ENCODE measurements around the gene SLC6A9. TPM values are rescaled to one million over a fixed set of nuclear protein-coding genes. Genes with fewer than 3 reads are reported as not detected.

The SLC6A9 gene
- total RNA-seq, 1 experiment from 2014 or later, result 12.8 TPM

DNA sequence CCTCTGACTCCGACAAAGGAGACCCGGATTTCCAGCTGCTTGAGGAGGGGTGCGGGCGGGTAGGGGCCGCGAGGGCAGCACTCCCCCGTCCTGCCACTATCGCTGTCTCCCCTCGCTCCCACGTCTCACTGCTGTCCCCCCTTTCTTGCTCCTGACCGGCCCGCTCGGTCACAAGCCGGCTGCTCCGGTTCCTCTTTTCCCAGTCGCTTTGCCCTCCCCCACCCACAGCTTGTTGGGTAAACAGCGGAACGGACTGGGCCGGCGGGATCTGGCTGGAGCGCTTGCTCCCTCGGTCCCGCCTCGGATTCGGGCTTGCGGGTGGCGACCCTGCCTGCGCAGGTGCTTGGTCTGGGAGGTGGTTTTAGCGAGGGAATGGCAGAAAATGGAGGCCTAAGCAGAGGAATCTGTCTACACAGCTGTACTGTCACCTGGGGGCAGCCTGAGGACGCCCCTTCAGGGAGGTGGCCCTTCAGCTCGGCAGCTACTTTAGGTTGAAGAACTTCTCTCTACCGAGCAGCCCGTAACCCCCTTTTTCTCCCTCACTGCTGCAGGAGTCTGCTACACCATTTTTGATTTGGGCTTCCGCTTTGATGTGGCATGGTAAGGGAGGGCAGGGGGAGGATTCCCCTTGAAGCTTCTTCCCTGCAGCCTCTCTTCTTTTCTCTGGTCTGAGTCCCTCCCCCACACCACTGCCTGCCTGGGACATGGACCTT is 55.9 kb downstream of the SLC6A9 start (continued):
- TF ChIP-seq, protein P1, sequence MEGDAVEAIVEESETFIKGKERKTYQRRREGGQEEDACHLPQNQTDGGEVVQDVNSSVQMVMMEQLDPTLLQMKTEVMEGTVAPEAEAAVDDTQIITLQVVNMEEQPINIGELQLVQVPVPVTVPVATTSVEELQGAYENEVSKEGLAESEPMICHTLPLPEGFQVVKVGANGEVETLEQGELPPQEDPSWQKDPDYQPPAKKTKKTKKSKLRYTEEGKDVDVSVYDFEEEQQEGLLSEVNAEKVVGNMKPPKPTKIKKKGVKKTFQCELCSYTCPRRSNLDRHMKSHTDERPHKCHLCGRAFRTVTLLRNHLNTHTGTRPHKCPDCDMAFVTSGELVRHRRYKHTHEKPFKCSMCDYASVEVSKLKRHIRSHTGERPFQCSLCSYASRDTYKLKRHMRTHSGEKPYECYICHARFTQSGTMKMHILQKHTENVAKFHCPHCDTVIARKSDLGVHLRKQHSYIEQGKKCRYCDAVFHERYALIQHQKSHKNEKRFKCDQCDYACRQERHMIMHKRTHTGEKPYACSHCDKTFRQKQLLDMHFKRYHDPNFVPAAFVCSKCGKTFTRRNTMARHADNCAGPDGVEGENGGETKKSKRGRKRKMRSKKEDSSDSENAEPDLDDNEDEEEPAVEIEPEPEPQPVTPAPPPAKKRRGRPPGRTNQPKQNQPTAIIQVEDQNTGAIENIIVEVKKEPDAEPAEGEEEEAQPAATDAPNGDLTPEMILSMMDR (IDR thresholded peaks at IDR 0.05 in 2 of 3, conservative IDR thresholded peaks at IDR 0.05 in 1 of 3; ENCODE audit: borderline replicate concordance in 1 of 3, insufficient read depth in 1 of 3, low read depth in 2 of 3, low read length in 2 of 3), result no peak
- TF ChIP-seq SP1 (IDR thresholded peaks at IDR 0.05; ENCODE audit: low read depth), result no peak
- TF ChIP-seq, protein P2, sequence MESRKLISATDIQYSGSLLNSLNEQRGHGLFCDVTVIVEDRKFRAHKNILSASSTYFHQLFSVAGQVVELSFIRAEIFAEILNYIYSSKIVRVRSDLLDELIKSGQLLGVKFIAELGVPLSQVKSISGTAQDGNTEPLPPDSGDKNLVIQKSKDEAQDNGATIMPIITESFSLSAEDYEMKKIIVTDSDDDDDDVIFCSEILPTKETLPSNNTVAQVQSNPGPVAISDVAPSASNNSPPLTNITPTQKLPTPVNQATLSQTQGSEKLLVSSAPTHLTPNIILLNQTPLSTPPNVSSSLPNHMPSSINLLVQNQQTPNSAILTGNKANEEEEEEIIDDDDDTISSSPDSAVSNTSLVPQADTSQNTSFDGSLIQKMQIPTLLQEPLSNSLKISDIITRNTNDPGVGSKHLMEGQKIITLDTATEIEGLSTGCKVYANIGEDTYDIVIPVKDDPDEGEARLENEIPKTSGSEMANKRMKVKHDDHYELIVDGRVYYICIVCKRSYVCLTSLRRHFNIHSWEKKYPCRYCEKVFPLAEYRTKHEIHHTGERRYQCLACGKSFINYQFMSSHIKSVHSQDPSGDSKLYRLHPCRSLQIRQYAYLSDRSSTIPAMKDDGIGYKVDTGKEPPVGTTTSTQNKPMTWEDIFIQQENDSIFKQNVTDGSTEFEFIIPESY (IDR thresholded peaks at IDR 0.05; ENCODE audit: extremely low read depth, insufficient replicate concordance, low read length), result no peak
- TF ChIP-seq ZNF274 (IDR thresholded peaks at IDR 0.05; ENCODE audit: low read depth, low read length), result no peak
- no peak for TF ChIP-seq FOSL1 (IDR thresholded peaks at IDR 0.05; ENCODE audit: low read depth)
- TF ChIP-seq ZFX (IDR thresholded peaks at IDR 0.05), result peak; percentile 49
- TF ChIP-seq TCF7L2 (IDR thresholded peaks at IDR 0.05; ENCODE audit: borderline replicate concordance, extremely low read depth, insufficient read depth, insufficient read length), result peak; percentile 10
- no peak for TF ChIP-seq SRF (IDR thresholded peaks at IDR 0.05; ENCODE audit: low read depth)
- TF ChIP-seq SIN3A (IDR thresholded peaks at IDR 0.05; ENCODE audit: low read depth), result no peak

Measured in HCT116 (cell line).